HG03064 (cell line): Measurements from ENCODE around the gene SETSIP.
"Not testable (repeated sequence)": the region's sequence is repeated elsewhere in the genome, so short reads cannot be mapped to it uniquely, and the experiment has no call there.

ENCODE experiments used
- ATAC-seq: cut with Tn5 transposase; IDR thresholded peaks from one replicate; pipeline ENCODE4 v1.9.1; 2021; ENCODE audit warnings: low read depth; ENCODE audit not compliant: unreplicated experiment

SETSIP gene, protein sequence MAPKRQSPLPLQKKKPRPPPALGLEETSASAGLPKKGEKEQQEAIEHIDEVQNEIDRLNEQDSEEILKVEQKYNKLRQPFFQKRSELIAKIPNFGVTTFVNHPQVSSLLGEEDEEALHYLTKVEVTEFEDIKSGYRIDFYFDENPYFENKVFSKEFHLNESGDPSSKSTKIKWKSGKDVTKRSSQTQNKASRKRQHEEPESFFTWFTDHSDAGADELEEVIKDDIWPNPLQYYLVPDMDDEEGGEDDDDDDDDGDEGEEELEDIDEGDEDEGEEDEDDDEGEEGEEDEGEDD

DNA sequence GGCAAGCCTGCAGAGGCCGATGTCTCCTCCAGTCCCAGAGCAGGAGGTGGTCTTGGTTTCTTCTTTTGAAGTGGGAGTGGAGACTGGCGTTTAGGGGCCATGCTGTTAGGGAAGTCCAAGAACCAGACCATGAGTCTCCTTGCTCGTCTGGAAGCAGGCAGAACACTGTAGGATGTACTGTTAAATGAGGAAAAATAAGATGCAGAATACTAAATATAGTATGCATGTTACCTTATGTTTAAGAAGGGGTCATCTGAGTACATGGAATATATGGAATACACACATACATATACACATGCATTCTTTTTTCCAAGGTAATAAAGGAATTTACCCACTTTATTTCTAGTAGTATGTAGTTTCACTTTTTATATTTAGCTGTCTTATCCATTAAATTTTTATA lies at the start of gene SETSIP:
Gene SETSIP, minus strand, starts transcription at position 101 of the 400 bp plus-strand sequence. Its CDS starts 0 bp downstream, at position 101.
- ATAC-seq = no peak

DNA sequence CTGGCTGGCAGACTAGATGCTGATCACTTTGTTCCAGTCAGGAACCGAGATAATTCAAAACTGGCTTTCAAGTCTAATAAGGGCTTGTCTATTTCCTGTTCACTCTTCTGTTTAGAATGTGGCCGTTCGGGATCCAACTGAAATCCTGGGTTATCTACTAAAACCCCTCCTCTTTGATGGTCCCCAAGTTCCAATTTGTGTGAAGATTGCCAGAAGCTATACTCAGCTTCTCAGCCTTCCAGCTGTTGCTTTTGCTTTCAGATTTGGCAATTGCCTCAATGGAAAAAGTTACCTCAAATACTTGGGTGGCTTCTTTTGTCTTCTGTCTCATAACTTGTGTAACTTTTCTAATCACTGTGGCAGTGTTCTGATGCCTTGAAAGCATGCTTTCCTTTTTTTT lies 48.7 kb upstream of the SETSIP start:
- ATAC-seq = no peak

DNA sequence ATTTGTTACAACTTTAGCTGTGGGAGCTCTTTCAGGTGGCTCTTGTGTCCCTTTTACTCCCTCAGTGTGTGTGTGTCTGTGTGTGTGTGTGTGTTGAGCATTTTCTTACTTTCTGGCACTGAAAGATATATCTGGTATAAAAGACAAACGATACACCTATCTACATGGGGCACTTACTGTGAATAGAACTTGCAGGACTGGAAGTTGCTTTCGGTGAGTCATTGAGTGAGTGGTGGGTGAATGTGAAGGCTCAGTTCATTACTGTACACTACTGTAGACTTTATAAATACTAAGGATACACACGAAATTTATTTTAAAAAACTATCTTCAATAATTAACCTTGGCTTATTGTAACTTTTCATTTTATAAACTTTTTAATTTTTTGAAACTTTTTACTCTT lies 43.6 kb upstream of the SETSIP start:
- no peak for ATAC-seq

DNA sequence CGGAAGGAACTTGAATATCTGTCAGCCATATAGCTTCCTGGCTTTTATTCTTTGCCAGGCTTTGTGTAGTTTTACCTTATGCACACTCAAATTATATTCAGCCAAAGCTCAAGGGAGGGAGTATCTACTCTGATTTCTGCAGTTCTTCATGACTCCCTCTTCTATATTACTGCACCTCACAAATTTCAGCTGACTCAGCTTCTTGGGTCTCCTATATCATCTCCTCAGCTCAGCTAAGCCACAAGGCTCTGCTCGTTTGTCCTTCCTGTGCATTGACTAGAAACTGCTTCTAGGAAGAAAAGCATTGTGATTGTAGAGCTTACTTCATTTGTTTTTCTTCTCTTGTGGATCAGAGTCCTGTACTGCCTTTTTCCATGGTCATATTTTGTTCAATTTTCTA lies 42.3 kb upstream of the SETSIP start:
- ATAC-seq = no peak

DNA sequence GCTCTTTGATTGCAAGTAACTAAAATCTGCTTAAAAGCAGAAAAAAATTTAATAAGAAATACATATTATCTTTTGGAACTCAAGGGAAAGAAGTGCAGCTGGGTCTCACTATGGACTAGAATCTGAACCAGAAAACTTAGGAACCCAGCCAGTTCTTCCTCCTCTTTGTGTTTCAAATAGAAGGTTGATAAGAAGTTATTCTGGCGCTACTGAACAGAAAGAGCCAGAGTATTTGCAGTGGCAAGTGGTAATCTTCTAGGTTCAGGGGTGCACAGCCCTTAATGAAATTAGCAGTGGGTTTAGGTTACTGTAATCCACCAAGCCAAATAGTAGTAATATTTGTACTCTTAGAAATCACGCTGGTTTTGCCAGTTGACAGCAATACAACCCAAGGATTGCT lies 33.4 kb upstream of the SETSIP start:
- no peak for ATAC-seq

DNA sequence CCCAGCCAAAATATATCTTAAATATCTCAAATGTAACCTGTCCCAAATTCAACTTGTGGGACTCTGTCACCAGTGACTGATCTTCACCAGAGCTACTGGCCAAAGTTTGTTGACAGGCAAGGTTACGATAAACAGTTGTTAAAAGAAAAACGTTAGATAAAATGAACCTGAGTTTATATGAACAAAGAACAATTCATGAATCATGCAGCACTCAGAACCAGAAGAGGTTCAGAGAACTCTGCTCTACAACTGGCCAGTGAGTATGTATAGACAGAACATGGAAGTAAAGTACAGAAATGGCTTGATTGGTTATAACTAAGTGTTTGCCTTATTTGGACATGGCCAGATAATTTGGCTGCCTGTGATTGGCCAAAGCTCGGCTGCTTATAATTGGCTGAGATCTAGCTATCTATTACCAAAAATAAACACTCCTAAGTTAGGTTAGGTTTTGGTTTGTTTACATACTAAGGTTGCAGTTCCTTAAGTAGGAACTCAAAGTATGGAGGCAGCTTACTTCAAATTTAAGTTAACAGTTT lies 30.4 kb upstream of the SETSIP start:
- no peak for ATAC-seq

DNA sequence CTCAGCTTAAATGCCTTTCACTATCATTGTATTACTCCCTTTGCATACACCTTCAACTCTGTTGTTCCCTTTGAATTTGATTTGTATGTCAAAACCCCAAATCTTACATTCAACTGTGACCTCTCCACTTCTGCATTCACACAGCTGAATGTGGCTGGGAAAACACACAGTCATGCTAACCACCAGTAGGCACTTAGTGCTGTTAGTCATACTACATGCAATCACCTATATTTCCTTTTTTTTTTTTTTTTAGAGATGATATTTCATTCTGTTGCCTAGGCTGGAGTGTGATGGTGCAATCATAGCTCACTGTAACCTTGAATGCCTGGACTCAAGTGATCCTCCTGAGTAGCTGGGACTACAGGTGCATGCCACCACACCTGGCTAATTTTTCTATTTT lies 21.1 kb upstream of the SETSIP start:
- ATAC-seq = no peak

DNA sequence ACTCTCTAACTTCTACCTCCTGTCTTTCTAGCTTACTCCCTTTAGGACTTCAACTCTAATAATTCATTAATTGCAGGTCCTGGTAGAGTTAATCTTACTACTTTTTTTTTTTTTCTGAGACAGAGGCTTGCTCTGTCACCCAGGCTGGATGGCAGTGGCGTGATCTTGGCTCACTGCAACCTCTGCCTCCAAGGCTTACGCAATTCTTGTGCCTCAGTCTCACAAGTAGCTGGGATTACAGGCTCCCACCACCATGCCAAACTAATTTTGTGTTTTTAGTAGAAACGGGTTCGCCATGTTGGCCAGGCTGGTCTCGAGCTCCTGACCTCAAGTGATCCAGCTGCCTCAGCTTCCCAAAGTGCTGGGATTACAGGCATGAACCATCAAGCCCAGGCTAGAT lies 20.7 kb upstream of the SETSIP start:
- ATAC-seq = no peak

DNA sequence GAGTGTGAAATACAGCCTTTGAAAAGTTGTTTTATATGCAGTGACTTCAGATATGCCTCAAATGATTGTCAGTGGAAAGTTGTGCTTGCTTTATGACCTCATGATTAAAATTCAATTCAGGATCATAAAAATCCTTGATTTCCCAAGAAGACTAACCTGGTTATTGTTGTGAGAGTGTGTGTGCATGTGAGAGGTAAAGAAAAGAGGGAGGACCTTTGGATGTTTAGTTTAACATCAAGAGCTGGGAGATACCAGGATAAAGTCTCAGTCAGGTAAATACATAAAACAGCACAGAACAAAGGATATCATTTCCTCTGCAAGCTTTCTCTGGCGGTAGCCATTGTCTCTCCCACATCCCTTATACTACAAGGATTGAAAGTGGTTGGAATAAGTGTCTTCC lies 19.4 kb upstream of the SETSIP start:
- no peak for ATAC-seq

DNA sequence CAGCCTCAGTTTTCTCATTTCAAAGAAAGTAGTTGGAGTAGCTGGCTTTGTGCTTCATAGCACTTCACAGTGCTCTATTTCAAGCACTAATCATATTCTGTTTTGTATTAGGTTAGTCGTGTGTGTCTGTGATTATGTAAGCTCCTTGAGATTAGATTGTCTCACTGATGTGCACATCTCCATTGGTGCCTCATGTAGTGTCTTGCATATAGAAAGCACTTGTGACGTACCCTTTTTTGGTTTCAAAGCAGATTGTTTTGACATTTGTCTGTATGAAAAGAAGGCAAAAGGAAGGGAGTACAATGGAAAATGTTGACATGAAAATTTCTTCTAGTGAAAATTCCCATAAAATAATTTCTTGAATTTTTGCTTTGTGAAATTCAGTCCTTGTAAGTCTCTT lies 18.9 kb upstream of the SETSIP start:
- ATAC-seq = no peak

DNA sequence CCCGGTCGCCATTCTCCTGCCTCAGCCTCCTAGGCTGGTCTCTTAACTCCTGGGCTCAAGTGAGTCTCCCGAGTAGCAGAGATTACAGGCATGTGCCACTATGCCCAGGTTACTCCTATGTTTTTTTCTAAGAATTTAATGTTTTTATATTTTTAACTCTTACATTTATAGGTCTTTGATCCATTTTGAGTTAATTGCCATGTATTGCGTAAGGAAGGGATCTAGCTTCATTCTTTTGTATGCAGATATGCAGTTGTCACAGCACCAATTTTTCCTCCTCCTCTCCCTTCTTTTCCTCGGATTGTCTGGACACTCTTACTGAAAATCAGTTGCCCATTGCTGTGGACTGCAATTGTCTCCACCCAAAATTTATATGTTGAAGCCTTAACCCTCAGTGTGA lies 16.4 kb upstream of the SETSIP start:
- ATAC-seq = no peak

DNA sequence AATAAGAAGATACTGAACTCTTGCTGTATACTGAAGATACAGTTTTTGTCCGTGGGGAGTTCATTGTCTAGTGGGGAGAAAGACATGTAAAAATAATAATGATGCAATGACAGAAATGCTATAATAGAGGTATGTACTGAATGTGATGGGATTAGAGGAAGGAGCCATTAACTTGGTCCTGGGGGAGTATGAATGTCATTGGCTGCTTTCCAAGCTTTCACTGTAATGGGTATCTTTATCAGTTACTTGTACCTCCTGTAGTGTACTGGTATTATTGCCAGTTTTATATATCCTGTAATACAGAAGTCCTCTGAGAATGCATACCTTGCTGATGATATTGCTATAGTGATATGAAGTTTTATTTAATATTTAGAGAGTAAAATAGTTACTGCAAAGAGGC lies 12.3 kb upstream of the SETSIP start:
- no peak for ATAC-seq

DNA sequence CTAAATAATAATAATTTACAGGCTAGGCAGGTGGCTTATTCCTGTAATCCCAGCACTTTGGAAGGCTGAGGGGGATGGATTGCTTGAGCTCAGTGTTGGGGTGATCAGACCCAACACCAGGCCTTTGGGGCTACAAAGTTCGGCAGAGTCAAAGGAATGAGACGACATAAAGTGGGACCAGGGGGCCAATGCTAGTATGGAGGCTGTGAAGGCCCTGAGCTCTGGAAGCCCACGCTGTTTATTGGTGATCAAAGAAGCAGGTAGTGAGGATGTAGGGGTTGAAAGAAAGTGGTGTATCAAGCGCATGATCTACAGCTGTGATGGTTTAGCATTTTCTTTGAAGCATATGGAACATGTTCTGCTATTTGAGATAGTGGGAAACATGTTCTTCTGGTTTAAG lies 10.5 kb upstream of the SETSIP start:
- ATAC-seq = no peak

DNA sequence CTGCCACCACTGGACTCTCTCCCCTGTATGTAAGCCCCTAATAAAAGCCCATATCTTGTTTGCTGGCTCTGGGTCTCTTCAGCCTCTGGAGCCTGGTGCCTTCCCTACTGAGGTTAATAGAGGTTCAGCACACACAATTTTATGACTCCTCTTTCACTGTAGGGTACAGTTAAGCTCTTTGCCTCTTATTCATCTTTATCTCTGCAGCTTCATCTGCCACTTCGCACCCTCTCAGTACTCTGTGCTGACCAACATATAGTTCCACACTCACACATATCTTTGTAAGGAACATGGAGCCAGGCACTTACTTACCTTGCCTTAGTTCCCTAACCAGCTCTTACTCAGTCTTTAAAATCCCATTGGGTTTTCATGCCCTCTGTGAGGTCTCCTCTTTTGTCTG lies 9.4 kb upstream of the SETSIP start:
- no peak for ATAC-seq

DNA sequence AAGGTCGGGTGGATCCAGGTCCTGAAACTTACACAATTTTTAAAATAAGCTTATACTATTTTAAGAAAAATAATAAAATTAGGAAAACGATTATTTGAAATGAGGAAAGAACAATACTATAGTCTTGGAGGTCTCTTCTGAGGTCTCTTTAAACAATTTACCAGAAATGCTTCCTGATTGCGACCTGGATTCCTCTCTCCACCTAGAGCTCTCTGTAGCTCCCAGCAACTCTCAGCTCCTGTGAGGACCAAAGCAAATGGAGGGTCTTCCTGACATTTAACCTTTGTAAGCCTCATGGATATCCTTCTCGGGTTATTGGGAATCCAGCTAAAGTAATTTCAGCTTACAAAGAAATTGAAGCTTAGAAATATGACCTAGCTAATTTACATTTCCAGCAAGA lies 5.8 kb upstream of the SETSIP start:
- no peak for ATAC-seq

DNA sequence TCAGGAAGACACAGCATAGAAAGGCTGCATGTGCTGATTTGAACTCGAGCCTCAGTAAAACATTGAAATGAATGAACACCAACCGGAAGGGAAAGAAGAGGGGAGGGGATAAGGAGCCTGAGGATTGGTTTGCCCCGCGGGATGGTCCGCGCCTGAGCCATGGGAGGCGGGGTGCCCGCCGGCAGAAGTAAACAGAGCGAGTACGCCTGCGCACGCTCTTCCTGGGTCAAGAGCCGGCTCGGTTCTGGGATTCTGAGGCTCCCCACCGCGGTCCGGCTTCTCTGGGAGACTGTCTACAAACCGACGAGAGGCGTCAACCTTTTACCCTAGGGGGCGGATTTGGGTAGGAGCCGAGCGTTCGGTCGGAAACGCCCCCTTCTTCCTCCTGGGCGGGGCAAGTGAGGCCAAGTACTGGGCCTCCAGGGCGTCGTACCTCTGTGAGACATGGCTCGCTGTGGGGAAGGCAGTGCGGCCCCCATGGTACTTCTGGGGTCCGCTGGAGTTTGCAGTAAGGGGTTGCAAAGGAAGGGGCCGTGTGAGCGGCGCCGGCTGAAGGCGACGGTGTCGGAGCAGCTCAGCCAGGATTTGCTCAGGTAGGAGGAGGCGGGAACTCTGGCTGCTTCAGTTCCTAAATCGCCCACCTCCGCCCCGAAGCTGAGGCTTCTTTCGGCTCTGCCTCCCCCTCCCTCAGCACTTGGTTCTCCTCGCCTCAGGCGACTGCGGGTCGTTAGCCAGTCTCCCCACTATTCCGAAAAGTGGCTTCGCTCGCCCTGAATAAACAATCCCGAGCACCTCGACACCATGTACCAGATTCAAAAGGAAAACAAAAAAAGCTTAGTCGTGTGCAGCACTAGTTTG lies 5.1 kb upstream of the SETSIP start, which contains the start of gene BTBD8:
Gene BTBD8, plus strand, starts transcription at position 218 of the 858 bp plus-strand sequence. Its CDS starts 227 bp downstream, at position 445.
- ATAC-seq = peak; percentile 97

DNA sequence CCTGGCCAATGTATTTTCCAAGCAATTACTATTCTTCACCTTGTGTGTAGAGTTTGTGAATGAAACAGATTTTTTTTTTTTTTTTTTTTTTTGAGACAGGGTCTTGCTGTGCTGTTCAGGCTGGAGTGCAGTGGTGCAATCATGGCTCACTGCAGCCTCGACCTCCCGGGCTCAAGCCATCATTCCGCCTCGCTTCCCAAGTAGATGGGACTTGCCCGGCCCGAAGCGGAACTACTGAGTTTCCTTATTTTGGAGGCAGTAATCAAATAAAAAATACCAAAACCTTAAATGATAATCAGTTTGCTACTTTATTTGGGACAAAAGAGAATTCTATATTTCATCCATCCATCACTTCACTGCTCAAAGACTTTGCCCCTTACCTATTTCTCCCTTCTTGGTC lies 4.2 kb upstream of the SETSIP start:
- ATAC-seq = no peak

DNA sequence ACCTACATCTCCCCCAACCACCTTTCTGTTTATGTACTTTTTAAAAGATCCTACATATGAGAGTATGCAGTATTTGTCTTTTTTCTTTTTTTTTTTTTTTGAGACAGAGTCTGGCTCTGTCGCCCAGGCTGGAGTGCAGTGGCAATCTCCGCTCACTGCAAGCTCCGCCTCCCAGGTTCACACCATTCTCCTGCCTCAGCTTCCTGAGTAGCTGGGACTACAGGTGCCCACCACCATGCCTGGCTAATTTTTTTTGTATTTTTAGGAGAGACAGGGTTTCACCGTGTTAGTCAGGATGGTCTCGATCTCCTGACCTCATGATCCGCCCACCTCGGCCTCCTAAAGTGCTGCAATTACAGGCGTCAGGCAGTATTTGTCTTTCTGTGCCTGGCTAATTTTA lies 2.9 kb upstream of the SETSIP start:
- ATAC-seq = not testable (repeated sequence)

DNA sequence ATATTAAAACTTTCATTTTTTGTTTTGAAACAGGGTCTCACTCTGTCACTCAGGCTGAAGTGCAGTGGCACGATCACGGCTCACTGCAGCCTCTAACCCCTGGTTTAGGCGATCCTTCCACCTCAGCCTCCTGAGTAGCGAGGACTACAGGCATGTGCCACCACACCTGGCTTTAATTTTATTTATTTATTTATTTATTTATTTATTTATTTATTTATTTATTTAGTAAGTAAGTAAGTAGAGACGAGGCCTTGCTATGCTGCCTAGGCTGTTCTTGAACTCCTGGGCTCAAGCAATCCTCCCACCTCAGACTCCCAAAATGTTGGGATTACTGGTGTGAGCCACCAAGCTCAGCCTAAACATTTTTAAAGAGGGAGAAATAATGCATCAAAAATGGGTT lies 1.2 kb upstream of the SETSIP start:
- ATAC-seq = no peak

DNA sequence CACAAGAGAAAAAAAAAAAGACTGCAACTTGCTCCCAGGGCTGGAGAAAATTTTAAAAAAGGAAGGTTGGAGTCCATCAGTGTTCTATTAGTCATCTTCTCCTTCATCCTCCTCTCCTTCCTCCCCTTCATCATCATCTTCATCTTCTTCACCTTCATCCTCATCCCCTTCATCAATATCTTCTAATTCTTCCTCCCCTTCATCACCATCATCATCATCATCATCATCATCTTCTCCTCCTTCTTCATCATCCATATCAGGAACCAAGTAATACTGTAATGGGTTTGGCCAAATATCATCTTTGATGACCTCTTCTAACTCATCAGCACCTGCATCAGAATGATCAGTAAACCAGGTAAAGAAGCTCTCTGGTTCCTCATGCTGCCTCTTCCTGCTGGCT lies 765 bp downstream of the SETSIP start:
- ATAC-seq = not testable (repeated sequence)

DNA sequence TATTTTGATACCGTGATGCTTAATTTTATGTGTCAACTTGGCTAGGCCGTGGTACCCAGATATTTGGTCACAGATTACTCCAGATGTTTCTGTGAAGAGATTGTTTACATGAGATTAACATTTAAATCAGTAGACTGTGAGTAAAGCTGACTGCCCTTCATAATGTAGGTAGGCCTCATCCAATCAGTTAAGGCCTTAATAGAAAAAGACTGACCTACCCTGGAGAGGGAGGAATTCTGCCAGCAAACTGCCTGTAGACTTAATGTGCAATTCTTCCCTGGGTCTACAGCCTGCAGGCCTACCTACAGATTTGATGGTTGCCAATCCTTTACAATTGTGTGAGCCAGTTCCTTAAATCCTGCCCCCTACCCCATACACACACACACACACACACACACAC lies 4.3 kb downstream of the SETSIP start:
- no peak for ATAC-seq

DNA sequence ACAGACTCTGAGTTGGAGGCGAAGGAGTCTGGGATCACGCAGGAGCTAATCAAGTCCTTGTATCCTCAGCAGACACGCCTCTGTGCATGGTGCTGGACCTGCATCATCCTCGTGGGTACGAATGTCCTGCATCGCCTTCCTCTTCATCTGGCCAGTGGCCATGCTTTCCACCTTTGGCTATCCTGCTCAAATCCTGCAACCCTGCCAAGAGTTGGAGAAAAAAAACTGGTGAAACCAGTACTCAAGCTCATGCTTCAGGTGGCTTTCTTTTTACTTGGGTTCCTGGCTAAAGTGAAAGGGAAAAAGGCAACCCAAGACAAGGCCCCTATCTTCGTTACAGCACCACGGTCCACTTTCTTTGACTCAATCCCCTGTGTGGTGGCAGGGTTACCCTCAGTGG lies 8.9 kb downstream of the SETSIP start:
- ATAC-seq = no peak
